GM19395 (cell line): ENCODE results near the gene SLC36A3.
A peak's percentile ranks its signal among the peaks of the same experiment; 100 is the strongest.
"Not testable (repeated sequence)": the region's sequence is repeated elsewhere in the genome, so short reads cannot be mapped to it uniquely, and the experiment has no call there.

Source experiments
- ATAC-seq: cut with Tn5 transposase; IDR thresholded peaks from one replicate; pipeline ENCODE4 v1.9.1; 2021; ENCODE audit warnings: mild to moderate bottlenecking, moderate library complexity; ENCODE audit not compliant: unreplicated experiment

The SLC36A3 gene

DNA sequence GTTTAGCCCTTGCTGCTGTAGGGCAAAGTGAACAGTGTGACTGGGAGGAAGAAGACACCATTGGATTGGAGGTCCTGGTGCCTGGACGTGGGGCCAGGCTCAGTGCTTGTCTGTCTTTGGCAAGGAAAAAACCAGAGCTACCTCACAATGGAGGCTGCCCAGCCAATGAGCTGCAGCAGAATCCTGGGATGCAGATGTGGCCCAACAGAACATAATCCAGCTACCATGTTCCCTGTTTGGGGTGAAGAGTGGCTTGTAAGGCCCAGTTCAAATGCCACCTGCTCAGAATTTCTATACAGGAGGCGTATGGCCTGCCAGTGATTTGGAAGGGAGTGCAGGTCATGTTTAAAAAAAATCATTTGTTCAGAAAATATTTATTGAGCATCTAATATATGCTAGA is at the start of gene SLC36A3:
Gene SLC36A3, minus strand, starts transcription at position 101 of the 400 bp plus-strand sequence. CDS start 412 bp downstream, outside the sequence.
- ATAC-seq, result no peak

DNA sequence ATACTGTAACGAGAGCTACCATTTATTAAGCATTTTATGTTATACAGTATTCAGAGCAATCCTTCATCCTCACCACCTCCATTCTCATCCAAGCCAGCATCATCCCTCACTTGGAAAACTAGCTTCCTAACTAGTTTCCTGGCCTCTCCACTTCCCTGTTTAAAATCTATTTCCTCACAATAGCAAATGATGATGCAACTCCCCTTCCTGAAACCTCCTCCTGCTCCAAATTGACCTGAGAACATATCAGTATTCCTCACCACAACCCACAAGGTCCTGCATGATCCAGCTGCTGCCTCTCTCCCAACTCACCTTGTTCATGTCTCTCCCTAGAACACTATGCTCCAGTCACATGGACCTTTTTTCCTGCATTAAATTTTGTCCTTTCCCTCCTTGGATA is 48.1 kb upstream of the SLC36A3 start:
- no peak for ATAC-seq

DNA sequence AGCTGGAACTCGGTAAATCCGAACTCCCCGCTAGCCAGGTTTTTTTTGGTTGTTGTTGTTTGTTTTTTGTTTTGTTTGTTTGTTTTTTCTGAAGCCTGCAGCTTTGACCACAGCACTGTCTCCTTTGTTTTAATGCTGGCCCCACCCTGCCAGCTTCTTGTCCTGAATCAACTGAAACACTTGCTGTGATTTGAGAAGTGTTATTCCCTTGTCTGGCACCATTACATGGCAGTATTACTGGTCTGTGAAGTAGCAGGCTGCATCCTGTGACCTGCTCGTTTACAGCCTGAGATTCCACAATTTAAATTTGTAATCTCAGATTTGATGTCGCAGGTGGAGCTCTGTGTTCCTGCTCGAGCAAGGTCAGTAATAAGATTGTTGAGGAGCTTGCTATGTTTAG is 45.2 kb upstream of the SLC36A3 start:
- ATAC-seq, result no peak

DNA sequence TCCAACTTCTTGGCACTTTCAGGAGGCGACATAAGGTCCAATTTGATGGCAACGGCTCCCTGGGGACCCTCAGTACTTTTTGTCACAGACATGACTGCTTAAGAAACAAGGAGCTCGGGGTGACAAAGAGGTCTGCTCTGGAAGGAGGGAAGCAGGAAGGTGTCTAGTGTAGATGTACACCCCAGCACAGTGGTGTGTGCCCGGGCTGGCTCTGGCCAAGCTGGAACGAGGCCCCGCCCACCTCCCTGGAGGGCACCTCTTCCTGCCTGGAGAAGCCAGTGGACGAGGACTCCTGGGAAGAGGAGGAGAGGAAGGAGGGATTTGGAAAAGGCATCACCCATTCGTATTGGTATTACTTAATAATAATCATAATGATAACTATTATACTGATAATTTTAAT is 43.8 kb upstream of the SLC36A3 start, which contains the start of gene SLC36A2:
Gene SLC36A2, minus strand, starts transcription at position 191 of the 400 bp plus-strand sequence. Its CDS starts 99 bp downstream, at position 92.
- ATAC-seq, result no peak

DNA sequence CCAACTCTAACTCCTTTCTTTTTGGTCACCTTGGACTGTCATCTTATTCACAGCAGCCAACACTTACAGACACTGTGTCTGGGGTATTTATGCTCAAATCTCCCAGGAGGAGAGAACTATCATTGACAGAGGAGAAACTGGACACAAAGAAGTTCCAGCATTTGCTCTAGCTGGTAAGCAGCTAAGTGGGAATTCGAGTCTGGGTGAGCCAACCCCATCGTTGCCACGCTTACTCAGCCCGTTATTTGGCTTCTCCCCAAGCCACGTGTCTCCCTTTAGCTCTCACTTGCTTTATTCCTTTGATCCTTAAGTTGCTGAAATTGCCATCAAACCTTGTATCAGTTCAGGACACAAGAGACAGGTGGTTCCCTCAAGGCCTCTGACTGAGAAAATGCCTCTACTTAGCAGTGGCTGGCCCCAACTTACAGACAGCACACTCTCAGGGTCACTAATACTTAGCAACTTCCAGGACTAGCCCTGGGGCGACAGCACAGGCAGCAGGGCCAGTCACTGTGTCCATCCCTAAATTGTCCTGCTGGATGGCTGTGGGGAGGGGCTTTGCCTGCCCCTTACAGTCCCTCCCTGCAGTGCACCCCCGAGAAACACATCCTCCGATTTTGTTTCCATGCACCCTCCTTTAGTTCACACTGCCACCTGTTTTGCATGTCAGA is 42.4 kb upstream of the SLC36A3 start:
- ATAC-seq, result no peak

DNA sequence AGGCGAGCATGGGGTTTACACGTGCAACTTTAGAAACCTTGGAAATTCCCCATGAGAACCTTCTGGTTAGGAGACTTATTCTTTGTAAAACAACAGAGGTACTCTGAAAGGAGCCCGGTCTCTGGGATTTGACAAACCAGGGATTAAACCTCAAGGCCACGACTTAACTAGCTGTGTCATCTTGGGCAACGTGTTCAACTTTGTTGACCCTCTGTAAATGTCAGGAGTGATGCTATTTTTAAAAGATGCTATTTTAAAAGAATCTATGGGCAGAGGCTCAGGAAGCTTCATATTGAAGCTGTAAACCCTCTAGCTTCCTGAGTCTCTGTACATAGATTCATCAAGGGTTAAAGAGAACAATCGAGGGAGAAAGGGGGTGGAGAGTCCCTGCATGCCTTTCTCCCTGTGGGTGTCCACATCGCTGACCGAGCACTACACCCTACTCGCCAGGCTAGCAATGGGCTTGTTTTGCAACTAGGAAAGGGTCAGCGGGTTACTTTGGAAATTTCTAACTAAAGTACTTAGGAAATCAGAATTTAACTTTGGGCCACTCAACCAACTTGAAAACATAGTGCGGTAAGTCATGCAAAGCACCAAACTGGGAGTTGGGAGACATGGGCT is 41.7 kb upstream of the SLC36A3 start:
- ATAC-seq, result no peak

DNA sequence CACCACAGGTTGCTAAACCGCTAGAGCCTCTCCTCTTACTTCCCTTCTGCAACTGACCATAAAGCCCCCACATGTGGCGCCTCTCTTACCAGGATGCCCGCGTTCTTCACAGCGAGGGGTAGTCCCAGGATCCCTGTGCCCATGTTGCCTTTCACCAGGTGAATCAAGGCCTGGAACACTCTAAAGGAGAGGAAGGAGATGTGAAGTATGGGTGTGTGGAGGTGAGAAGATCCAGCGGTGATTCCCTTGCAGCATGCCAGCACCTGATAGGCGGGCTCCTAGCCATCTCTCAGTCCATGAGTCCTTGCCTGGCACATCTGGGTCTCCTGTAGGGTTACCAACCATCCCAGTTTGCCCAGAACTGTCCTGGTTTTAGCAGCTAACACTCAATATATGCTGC is 40.5 kb upstream of the SLC36A3 start:
- ATAC-seq, result no peak

DNA sequence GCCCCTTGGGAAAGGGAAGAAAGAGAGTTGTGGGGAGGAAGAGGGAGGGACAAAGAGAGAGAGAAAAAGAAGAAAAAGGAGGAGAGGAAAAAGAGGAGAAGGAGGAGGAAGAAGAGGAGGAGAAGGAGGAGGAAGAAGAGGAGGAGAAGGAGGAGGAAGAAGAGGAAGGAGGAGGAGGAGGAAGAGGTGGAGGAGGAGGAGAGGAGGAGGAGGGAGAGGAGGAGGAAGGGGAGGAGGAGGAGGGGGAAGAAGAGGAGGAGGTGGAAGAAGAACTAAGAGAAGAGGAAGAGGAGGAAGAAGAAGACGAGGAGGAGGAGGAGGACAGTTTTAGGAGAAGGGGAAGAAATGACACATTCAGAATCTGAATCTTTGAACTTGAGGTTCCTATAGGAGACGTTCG is 36.4 kb upstream of the SLC36A3 start:
- ATAC-seq, result no peak

DNA sequence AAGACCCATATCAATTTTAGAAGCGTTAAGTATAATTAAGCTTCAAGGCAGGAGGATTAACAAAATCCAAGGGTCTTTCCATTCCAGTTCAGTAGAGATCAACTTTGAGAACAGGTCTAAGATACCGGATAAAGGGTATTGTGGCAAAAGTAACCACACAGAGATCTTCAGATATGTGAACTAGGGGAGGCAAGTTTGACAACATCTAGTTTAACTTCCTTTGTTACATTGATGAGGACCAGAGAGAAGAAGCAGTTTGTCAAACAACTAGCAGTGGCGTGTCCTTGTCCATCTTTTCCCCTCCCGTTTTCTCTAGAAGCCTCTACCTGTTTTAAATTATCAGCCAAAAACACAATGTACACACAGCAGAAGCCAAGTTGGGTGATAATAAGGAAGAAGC is 35.2 kb upstream of the SLC36A3 start:
- ATAC-seq, result no peak

DNA sequence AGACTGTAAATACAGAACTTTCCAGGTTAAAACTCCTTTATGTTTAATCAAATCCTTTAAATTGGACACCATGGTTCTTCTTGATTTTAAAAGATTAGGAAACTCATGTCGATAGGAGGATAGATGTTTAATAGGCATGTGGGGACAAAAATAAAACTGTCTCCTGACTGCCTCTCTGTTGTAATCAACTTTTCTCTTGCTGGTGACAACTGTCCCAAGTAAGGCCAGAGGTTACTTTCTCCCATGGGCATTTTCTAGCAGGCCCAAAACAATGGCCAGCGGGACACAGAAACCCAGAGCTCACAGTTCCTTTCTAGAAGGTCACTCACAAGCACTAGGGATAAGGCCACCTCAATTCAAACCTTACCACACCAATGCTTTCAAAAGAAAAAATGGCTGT is 29.3 kb upstream of the SLC36A3 start:
- ATAC-seq, result no peak

DNA sequence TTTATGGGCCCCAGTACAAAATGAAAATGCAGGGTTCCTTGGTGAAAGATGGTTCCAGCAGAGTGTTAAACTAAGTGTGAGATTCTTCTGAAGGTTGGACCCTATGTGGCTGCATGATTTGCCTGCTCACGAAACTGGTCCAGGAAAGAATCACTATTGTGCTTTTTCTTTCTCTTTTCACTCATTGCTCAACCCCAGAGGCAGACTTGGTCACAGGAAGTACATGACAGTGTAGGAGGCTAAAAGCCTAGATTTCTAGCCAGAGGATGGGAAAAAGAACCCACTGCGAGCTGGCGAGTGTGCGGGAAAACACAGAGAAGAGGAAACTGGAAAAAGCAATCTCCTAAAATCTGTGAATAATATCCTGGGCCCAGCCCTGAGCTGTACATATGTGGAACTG is 25.2 kb upstream of the SLC36A3 start:
- no peak for ATAC-seq

DNA sequence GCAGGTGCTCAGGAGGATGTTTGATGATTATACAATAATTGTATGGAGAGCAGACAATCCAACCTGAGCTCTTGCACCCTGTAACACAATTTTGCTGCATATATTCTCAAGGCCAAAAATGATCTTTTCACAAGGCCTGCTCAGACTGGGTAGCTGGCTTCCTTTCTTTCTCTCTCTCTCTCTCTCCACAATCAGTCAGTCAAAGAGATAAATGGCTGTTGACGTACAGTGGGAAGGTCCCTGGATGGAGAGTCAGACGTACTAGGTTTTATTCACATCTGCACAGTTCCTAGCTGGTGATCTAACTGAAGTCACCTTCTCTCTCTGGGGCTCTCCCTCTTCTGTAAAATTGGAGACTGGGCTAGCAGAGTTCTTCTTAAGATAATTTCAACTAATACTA is 24.0 kb upstream of the SLC36A3 start:
- ATAC-seq, result no peak

DNA sequence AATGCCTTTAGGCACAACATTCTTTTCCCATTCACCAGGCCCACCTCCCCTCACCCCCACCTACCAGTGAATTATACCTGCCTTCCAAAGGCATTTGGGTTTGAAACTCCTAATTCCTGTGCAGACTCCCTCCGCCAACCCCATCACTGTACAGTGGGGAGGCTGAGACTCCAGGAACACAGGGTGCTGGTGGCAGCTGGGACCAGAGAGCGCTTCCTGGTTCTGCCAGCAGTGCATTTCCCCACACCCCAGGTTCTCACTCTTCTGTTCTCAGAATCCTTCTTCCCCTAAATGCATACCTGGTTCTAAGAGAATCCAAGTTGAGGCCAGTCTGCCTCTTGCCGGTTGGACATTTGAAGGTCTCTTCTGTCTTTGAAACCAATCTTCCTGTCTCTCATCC is 22.7 kb upstream of the SLC36A3 start:
- ATAC-seq, result no peak

DNA sequence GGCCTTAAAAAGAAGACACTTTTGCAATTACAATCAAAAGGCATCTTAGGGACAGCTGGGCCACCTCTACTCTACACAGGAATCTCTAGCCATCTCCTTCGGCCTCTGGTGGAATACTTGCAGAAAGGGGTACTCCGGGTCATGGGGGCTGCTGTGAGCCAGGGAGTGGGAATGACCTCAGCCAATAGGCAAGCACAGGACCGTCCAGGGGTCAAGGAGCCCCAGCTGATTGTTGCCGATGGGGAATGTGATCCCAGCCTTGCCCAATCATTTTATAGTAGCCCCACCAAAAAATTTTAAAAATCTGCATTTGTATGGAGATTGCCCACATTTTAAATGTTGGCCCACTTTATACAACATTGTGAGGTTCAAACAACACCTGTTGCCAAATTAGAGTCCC is 16.9 kb upstream of the SLC36A3 start:
- no peak for ATAC-seq

DNA sequence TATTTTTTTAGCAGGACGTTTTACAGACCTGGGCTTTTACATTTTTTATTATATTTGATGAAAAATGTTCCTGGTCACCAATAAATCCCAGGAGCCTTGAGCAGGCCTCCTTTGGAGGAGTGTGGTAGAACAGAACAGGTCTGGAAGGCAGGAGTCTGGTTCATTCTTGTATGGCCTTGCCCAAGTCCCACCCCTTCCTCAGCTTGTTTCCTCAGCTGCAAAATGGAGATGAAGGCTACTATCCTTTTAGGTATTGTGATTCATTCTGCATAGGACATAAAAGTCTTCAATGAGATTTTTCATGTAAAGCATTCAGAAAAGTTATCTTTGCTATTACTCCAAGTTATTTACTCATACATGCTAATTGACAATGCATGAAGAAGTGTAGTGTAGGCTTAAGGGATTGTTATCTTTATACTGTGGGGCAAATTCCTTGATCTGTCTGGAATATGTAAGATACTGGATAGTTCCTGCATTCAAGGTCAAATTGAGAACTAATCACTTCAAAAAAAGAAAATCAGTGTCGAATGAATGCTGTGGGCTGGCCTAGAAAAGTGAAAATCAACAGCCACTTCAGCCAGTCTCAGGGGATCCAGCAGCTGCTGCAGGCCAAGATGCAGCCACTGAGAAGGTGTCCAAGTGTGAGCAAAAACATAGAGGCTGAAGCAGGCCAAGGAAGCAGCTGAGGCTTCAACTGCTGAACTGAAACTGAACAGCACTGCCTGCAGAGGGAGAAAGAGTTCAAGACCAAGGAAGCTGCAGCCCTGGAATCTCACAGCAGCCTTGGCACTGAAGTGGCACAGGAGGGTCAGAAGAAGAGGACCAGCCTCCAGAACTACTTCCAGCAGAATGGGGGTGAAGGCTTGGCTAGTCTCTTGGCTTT is 15.5 kb upstream of the SLC36A3 start:
- peak; percentile 69 for ATAC-seq

DNA sequence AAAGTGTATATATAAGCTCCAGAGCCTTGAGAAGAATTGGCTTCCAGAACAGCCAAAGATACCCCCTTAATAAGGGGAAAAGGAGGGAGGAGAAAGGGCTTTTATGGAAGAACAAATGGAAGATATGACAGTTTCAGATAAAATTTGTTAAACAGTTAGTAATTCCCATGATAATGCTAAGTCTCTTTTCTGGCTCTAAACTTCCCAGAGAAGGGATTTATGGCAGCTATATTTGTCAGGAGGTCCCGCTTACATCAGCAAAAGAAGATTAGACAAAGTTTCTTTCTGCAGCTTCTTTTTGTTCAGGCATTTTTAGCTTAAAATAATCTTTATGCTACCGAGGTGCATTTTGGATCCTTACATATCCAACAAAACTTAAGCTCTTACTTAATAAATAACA is 14.3 kb upstream of the SLC36A3 start:
- no peak for ATAC-seq

DNA sequence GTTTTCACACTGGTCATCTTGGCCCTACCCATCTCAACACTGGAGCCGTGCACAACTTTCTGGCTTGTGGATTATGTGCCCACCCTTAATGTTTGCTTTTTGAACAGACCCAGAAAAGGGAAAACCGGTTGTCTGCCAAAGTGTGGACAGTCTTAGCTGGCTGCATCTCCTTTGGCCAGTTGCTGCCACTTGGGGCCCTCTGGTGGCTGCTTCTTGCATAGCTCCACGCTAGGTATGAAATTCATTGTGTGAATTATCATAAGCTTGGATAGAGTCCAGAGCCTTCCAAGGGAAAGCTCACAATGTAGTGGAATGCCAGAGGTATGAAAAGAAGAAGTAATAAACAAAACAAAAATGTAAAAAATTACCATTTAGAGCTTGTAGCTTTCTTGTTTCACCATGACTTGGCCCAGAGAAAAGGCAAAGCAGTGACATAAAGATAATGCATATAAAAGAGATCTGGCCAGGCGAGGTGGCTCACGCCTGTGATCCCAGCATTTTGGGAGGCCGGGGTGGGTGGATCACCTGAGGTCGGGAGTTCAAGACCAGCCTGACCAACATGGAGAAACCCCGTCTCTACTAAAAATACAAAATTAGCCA is 12.5 kb upstream of the SLC36A3 start:
- ATAC-seq, result peak; percentile 80

DNA sequence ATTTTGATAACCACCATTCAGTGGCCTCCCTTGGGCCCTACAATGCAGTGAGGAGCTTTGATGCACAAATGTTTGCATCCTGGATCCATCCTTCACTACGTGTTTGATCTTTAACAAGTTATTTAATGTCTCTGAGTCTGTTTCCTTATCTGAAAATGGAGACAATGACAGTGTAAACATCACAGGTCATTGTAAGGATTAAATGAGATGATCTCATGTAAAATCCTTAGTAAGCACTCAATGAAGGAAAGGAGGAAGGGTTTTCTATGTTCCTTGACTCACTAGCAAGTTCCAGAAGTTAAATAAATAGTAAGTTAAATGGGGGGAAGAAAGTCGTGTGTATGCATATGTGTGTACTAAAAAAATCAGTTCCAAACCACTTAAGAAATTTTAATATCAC is 9.8 kb upstream of the SLC36A3 start:
- ATAC-seq, result no peak

DNA sequence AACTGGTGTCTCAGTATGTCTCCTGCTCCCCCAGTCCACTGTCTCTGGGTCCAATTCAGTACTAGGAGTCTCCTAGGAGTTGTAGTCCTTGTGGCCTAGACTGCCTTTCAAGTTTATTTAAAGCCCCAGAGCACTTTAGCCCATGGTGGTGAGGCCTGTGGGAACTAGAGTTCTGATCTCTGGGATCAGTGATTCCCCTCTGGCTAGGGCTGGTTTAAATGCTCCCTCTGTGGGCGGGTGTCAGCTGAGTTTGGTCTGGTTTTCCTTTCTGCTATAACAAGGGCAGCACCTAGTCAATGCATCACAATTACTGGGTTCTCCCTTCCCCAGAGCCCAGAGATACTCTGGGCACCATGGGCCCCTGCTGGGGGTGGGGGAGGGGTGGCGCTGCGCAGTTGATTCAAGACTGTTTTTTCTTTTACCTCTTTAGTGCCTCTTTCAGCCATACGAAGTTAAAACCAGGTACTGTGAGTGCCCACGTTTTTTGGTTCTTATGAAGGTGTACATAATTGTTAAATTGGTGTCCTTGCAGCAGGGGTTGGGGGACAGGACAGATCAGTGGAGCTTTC is 9.3 kb upstream of the SLC36A3 start:
- no peak for ATAC-seq

DNA sequence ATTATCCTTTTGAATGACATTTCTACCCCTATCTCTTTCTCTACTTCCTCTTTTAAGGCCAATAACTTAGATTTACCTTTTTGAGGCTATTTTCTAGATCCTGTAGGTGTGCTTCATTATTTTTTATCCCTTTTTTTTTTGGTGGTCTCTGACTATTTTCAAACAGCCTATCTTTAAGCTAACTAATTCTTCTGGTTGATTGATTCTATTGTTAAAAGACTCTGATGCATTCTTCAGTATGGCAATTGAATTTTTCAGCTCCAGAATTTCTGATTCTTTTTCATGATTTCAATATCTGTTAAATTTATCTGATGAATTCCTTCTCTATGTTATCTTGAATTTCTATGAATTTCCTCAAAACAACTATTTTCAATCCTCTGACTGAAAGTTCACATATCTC is 7.4 kb upstream of the SLC36A3 start:
- no peak for ATAC-seq

DNA sequence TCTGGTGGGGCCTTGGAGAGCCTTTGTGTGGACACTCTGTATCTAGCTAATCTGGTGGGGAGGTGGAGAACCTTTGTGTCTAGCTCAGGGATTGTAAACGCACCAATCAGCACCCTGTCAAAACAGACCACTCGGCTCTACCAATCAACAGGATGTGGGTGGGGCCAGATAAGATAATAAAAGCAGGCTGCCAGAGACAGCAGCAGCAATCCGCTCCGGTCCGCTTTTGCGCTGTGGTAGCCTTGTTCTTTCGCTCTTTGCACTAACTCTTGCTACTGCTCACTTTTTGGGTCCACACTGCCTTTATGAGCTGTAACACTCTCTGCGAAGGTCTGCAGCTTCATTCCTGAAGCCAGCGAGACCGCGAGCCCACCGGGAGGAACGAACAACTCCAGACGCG is 6.3 kb upstream of the SLC36A3 start:
- not testable (repeated sequence) for ATAC-seq
